A549 treated with RU486 at 1 μM for 4 hours (cell line): ENCODE data around the gene RND1. TPM values are rescaled to one million over a fixed set of nuclear protein-coding genes. Genes with fewer than 3 reads are reported as not detected.

Source experiments
- total RNA-seq: library from RNA; stranded (reverse); fragments of 200-300 nt; extraction: Qiagen RNA extraction; gene quantifications from 5 replicates; pipeline ENCODE4 v1.2.3, GENCODE V29; 2022; ENCODE audit warnings: low read depth

Gene RND1
- 14.4 to 21.8 TPM (median 15.8 TPM) in 5 replicates for total RNA-seq

GRCh38 chr12:48865281-48866051 lies at the start of gene RND1:
RND1 (minus strand) TSS chr12:48865870; CDS start chr12:48865767, 103 bp downstream.

DNA sequence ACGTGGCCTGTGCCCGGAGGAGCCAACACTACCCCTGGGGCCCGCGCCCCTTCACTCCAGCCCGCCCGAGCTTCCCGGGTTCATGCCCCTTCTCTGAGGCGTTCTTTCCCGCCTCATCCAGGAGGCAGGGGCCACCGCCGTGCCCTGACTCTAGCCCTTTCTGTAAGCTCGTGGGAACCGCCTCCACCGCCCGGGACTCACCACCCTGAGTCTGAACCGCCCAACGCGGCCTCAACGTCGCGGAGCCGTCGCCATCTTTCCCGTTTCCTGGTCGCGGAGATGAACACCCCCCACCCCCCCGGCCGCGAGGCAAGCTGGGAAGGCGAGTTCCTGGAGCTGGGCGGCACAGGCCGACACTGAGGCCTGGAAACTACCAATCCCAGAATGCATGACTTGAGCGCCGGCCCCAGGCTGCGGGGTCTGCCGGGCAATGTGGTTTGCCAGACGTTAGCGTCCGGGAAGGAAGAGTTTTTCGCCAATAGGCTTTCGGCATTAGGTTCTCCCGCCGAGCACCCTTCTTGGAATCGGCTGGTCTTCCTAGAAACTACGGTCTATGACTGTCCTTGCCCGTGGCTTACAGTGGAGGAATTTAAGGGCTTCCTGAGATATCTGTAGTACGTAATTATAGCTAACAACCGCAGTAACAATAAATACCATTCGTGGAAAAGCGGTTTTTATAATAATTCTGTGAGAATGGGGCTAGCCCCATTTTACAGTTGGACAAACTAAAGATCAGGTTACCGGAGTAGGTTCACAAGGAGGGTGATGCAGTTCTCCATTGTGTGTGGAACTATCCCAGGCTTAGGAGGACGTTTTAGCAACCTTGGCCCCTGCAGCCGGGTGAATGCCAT lies 13.6 kb downstream of the RND1 start, which contains the start of gene DDX23:
TSS of gene DDX23 (minus strand) at position 281 of the 851 bp plus-strand sequence. CDS start 6,381 bp downstream, outside the sequence.

DNA sequence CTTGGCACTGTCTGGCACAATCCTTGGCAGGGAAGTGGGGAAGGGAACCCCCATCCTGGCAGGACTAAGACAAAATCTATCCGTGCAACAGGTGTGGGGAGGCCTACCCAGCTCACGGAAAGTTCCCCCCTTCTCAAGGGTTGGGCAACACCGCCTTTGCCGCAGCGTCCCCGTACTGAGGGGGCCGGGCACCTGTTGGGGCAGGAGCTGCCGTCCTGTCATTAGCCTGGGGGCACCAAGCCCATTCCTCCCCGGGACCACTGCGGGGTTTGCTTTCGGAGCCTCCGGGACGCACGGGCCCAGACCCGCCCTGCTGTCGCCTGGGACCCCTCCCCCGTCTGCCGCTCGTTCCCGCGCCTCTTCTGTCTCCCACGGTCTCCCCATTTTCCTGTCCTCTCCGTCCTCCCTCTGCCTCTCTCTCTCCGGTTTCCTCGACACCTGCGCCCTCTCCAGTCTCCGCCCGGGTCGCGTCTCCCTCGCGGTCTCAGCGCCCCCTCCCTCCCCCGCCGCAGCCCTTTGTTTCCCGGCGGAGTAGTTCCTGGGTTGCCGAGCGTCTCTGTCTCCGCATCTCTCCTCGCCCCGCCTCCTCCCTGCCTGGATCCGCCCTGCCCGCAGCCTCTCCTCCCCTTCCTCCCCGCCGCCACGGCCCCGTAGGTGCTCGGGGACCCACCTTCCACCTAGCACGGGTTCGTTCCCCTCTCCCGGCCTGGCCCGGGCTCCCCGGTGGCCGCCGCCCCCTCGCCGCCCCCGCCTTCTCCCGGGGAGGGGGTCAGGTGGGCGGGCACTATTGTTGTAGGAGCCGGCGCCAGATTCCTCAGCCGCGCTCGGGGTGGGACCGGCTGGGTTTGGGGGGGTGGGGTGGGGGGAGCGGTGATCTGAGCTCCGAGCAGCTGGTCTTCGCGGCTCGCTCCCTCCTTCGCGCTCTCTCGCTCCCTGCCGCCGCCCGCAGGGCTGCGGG lies 47.5 kb downstream of the RND1 start, which contains the start of gene CACNB3:
TSS of gene CACNB3 (plus strand) at position 624 of the 958 bp plus-strand sequence. CDS start 434 bp downstream, outside the sequence.

Other genes starting within 250 kb of the RND1 start
- gene KANSL2, start 183.6 kb downstream of the RND1 start, total RNA-seq, result 31.6 to 48.7 TPM (median 35.3 TPM) in 5 replicates
- 9.2 to 15.9 TPM (median 14.0 TPM) in 5 replicates for gene CCNT1, start 149.2 kb downstream of the RND1 start, total RNA-seq
- gene ADCY6, start 76.8 kb downstream of the RND1 start, total RNA-seq, result 10.1 to 16.3 TPM (median 15.7 TPM) in 5 replicates
- gene CACNB3, start 47.4 kb downstream of the RND1 start, total RNA-seq, result 28.2 to 48.8 TPM (median 36.0 TPM) in 5 replicates
- gene DDX23, start 13.7 kb downstream of the RND1 start, total RNA-seq, result 80.3 to 88.0 TPM (median 82.8 TPM) in 5 replicates
- gene FKBP11, start 59.6 kb upstream of the RND1 start, total RNA-seq, result 49.2 to 63.3 TPM (median 55.4 TPM) in 5 replicates
- 117 to 163 TPM (median 155 TPM) in 5 replicates for gene ARF3, start 91.6 kb upstream of the RND1 start, total RNA-seq
- 1.9 to 2.8 TPM (median 2.5 TPM) in 5 replicates for gene WNT10B, start 105.9 kb upstream of the RND1 start, total RNA-seq
- gene WNT1, start 112.5 kb upstream of the RND1 start, total RNA-seq, result 0.18 TPM in 1 of 5 replicates, not detected in the others
- gene DDN, start 133.5 kb upstream of the RND1 start, total RNA-seq, result 0.66 to 0.97 TPM (median 0.81 TPM) in 5 replicates
- 38.9 to 46.2 TPM (median 40.0 TPM) in 5 replicates for gene PRKAG1, start 152.9 kb upstream of the RND1 start, total RNA-seq
- 32.5 to 45.5 TPM (median 37.9 TPM) in 5 replicates for gene KMT2D, start 194.9 kb upstream of the RND1 start, total RNA-seq
- gene RHEBL1, start 204.1 kb upstream of the RND1 start, total RNA-seq, result 4.9 to 6.1 TPM (median 5.7 TPM) in 5 replicates
- not detected in 5 replicates for gene DHH, start 228.9 kb upstream of the RND1 start, total RNA-seq
- 11.4 to 17.1 TPM (median 12.8 TPM) in 5 replicates for gene LMBR1L, start 245.0 kb upstream of the RND1 start, total RNA-seq